Femur (tissue), 1 donor: Measurements from ENCODE around the gene GSN.

Experiments
- DNase-seq: peaks from one replicate; pipeline ENCODE4 v3.0.0-alpha.2; 2017

The GSN gene

DNA sequence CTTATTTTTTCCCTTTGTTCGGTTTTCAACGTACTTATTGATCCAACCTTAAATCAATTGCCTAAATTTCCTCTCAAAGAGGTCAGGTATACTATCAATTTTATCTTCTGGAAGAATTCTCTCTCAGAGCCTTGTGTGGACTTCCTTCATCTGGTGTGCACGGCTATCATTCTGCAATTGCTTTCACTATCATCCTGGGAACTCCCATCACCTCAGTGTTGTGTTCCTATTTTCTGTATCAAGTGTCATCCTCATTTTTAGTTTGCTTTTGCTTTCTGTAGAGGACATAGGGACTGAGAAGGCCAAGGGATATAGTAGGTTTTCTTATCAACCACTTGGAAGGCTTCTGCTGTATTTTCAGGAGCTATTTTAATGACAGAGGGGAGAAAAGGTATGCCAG lies 90.8 kb downstream of the GSN start:
- no peak for DNase-seq

DNA sequence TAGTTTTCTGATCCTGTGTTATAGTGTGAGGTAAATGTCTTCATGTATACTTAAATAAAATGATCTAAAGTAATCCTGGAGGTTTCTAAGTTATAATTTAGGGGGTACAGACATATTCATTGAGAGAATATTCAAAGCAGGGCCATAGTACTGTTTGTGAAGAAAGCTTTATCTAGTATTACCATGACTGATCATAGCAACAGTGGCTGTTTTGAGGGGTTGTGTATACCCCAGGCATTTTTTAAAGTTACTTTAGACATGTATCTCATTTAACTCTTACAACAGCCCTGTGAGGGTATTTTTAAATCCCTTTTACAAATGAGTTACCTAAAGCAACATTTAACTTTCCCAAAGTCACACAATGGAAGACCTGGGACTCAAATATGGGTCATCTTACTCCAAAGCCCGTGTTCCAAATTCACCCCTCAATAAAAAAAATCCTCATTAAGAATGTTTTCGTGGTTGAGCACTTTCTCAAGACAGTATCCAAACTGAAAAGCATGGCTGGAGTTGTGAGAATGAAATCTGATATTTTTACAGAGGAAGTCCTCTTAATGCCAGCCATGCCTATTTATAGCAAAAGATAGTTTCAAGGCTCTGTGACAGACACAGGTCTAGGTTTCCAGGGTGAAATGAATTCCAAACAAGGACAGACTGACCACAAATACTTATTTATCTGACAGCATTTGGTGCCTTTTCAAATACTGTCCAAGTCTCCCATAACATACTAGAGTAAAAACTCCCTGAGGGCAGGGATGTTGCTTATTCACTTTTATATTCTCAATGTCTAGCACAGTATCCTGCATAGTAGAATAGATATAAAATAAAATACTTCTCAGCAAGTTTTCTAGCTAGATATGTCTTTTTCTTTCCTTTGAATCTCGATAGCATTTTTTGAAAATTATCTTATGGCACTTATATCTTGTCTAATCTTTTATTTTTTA lies 91.7 kb downstream of the GSN start:
- no peak for DNase-seq

DNA sequence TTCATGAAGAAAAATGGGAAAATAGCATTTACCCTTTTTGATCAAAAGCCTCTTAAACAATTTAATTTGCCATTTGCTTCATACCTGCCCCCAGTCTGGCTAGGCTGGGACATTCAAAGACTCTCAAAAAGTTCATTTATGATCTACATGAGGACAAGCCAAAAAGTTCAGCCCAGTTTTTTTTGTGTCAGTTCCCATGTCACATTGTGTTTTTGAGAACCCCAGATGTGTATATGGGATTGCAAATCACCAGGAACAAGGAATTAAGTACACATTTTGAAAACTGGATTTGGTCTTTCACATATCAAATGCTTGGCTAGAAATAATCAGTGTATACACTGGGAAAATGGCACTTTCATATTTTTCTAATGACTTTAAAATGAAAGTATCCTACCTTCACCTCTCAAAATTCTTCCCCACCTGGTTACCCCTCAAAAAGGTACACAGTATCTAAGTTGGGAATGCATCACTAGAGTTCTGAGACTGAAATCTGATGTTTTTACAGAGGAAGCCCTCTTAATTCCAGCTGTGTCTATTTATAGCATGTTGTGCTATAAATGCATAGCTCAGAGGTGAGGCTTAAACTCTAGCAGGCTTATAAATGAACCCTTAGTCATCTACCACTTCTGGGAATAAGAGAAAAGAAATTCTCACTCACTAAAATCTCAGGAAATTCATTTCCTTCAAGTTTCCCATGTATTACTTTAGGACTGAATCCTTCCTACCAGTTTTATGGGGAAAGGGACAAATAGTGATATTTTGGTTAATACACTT lies 92.8 kb downstream of the GSN start:
- DNase-seq, result no peak

GRCh38 chr9:121362813-121363621 lies 95.1 kb downstream of the GSN start:
- no peak for DNase-seq

DNA sequence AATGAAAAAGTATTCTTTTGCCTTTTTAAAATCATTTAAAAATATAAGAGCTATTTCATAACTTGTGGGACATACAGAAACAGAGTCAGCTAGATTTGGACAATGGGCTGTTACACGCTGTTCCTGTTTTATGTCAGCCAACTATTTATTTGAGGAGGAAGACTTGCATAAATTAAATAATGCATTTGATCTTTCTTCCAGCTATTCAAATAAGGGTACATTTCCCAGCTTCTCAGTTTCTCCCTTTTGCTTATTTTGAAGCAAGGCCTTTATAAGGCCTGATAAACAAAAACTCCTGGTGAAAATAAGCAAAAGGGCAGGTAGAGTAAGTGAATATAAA lies 95.6 kb downstream of the GSN start:
- no peak for DNase-seq

GRCh38 chr9:121364077-121364476 lies 96.1 kb downstream of the GSN start:
- no peak for DNase-seq

DNA sequence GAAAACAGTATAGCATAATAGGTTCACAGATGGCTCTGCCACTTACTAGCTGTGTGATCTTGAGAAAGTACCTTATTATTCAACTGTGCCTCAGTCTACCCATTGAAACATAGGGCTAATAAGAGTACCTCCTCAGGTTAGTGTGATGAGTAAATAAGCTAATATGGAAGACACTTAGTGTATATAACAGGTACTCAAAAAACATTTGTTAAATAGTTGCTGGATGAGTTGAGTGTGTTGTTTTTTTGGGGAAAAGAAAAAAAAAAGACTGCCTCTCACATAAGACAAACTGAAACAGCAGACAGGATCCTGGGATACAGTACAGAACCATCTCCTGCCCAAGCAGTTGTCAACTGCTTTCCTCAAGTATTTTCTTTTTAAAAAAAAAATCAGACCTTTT lies 96.9 kb downstream of the GSN start:
- no peak for DNase-seq

DNA sequence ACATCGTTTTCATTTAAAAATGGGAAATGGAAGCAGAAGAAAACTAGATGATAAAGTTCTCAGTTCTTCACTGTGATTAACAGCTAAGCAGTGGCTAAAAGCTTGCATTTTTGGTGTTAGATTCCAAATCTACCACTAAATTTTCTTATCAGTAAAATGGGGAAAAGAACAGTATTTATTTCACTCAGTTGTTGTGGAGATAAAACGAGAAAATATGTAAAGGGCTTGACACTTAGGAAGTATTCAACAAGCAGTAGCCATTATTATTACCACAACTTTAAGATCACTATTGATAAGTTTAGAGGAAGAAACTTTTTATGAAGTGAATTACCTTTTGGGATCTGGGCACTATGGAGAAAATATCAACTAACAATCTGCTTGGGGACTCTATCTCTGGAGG lies 97.6 kb downstream of the GSN start:
- no peak for DNase-seq

DNA sequence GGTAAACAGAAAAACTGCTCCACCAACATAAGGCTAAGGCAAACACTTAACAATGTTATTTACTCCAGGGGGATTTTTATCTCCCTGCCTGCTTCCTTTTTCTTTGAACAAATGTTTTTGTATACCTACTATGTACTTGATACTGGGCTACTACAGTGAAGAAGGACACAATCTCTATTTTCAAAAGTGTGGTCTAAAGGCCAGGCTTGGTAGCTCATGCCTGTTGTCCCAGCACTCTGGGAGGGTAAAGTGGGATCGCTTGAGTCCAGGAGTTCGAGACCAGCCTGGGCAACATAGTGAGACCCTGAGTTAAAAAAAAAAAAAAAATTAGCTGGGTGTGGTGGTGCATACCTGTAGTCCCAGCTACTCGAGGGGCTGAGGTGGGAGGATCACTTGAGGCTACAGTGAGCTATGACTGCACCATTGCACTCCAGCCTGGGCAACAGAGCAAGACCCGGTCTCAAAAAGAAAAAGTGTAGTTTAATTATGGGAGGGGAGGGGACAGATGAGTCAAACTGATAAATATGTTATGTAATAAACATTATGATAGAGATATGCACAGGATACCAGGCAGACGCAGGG lies 98.7 kb downstream of the GSN start:
- no peak for DNase-seq

DNA sequence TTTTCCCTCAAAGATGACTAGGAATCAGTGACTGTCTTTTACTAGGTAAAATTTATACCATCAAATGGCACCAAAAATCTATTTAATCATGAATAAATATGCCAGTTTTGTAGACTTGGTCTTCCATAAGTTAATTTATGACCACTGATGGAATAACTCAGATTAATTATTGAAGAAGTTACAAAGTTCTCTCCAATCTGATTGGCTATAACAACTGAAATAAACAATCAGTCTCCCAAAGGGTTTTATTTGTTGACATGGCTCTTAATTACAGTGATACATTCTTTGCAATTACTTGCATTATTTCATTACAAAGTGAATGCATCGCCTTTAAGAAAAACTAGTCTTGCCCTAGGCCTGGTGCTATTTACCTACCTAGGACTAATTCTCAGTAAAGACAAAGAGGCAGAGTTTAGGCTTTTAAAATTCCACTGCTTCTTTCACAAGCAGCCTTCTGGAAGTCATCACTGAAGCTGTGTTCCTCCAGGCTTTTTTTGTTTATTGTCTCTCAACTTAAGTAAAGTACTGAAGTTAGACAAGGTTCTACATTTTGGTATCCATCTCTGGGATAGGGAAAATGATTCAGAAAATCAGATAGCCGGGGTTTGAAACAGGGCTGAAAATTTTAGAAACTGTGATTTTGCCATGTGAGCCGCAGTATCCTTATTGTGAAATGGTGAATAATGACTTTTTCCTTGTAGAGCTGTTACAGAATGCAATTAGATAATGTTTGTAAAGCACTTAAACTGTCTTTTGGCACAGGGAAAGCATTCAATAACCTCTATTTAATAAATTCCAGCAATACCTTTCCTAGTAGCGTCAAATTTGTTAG lies 99.6 kb downstream of the GSN start:
- DNase-seq, result no peak

DNA sequence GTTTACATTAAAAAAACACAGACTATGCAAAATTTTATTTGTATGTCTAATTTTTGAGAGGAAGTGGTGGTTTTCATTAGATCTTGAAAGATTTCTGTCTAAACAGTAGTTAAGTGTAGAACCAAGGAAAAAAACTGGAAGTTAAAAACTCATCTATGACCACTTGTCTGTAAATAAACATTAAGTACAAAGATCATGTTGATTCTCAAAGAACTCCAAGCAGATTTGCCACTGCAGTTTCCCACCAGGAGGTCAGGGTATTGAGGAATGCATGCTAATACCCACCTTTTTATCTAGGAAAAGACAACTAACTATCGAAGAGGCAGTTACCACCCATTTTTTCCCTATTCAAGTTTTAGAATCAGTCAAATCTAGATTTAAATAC lies 100.2 kb downstream of the GSN start:
- DNase-seq, result no peak

- DNase-seq, result no peak
Measured at GRCh38 chr9:121368745-121369144, 100.8 kb downstream of the GSN start.

DNA sequence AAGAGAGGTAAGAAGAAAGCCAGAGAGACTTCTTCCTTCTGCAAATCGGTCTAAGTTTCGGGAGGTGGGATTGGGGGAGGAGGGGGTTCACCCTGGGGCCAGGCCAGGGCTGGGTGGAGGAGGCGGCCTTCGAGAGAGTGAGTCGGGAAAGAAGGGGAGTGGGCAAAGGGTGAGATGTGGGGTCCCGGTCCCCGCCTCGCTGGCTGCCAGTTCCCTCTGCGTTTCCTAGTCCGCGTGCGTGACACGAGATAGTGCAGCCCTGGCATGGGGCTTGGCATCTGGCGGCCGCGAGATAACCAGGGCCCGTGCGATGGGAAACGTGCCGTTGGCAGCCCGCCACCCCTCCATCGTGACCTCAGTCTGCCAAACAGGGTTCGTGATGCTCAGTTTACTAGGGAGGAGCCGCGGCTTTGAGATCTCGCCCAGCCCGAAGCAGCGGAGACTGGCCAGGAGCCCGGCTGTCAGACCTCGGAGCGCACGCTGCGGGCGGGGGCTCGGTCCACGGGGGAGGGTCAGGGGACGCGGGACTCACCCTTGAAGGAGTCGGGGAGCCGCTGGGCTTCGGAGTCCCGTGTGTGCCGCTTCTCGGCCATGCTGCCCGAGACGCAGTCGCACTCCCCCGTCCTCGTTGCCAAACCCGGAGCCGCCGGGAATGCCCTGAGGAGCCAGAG lies 101.8 kb downstream of the GSN start, which contains the start of gene STOM:
STOM (minus strand) TSS at position 656 of the 671 bp plus-strand sequence; CDS start at position 593, 63 bp downstream.
- peak; percentile 91 for DNase-seq

GRCh38 chr9:121371495-121372061 lies 103.6 kb downstream of the GSN start:
- DNase-seq, result no peak

GRCh38 chr9:121372239-121373010 lies 104.5 kb downstream of the GSN start:
- DNase-seq, result no peak

DNA sequence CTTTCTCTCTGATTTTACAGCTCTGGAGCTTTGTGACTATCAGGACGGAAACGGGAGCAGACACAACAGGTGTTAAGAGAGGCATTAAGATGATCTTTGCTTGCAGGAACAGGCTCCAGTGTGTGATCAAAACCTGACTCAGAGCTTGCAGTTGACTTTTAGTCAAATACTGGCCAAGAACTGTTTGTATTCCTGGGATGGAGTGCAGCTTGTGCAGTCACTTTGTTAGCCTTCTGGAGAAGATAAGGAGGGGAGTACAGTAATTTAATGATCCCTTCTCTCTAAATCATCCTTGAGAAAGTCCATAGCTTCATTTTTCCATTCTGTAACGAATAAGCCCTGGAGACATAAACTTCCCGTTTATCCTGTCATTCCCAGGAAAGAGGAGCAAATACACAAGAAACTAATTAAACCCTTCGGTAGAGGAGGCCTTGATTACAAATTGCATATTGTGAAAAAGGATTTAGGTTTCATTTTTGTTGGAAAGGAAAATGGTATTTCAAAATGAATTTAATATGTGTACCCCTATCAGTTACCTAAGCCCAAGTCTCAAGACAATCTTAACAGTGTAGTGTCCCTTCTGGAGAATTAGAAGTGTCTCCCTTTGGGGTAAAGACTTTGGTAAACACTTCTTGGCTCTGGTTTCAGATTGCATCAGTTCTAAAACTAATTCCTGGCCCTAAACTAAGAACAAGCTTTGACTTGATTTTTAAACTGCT lies 105.2 kb downstream of the GSN start:
- no peak for DNase-seq

DNA sequence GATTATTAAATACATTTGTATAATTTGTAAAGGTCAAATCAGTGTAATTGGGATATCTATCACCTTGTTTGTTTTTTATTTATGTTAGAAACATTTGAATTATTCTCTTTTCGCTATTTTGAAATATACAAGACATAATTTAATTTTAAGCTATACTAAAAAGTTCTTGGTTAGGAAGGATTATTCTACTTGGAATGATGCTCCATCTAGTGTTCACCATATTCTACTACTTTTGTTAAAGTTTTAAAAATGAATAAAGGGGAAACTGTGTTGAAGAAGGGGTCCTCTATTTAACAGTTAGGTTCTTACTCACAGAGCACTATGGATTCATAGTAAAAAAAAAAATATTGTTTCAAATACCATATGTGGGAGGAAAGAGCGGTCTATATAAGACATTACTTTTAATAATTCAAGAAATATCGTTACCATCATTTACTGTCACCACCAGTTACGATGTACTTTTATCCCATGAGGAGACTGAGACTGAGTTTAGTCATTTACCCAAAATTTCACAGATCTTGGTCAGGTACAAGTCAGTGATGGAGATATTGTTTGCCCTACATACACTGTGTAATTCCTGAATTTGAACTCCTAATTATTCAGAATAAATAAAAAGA lies 108.4 kb downstream of the GSN start:
- DNase-seq, result no peak

- no peak for DNase-seq
Measured at GRCh38 chr9:121380846-121381245, 112.9 kb downstream of the GSN start.
